ENCODE data around the gene GSK3B.

DNA sequence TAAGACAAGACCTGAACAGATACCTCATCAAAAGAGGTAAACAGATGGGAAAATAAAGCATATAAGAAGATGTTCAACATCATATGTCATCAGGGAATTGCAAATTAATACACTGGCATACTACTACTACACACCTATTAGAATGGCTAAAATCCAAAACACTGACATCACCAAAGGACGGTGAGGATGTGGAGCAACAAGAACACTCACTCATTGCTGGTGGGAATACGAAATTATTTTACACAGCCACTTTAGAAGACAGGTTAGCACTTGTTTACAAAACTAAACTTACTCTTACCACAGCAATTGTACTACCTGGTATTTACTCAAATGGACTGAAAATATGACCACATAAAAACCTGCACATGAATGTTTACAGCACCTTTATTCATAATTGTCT lies 119.6 kb downstream of the GSK3B start:
- TF ChIP-seq, protein P1, sequence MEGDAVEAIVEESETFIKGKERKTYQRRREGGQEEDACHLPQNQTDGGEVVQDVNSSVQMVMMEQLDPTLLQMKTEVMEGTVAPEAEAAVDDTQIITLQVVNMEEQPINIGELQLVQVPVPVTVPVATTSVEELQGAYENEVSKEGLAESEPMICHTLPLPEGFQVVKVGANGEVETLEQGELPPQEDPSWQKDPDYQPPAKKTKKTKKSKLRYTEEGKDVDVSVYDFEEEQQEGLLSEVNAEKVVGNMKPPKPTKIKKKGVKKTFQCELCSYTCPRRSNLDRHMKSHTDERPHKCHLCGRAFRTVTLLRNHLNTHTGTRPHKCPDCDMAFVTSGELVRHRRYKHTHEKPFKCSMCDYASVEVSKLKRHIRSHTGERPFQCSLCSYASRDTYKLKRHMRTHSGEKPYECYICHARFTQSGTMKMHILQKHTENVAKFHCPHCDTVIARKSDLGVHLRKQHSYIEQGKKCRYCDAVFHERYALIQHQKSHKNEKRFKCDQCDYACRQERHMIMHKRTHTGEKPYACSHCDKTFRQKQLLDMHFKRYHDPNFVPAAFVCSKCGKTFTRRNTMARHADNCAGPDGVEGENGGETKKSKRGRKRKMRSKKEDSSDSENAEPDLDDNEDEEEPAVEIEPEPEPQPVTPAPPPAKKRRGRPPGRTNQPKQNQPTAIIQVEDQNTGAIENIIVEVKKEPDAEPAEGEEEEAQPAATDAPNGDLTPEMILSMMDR (IDR thresholded peaks at IDR 0.05; ENCODE audit: borderline replicate concordance, extremely low read depth, low read length, poor library complexity, severe bottlenecking) = no peak
- no peak for TF ChIP-seq EZH2 (IDR thresholded peaks at IDR 0.05; ENCODE audit: borderline replicate concordance, low read depth, low read length, severe bottlenecking)

Data from DND-41 (cell line).